NCI-H2029 (cell line): Measurements from ENCODE around the gene TNFSF4.
"Not testable (repeated sequence)": the region's sequence is repeated elsewhere in the genome, so short reads cannot be mapped to it uniquely, and the experiment has no call there.

Experiments
- DNase-seq: peaks from one replicate; lab custom pipeline; 2025; lab: John Stamatoyannopoulos, UW

Gene TNFSF4

GRCh38 chr1:173206816-173207568 lies at the start of gene TNFSF4:
TNFSF4 (minus strand) TSS chr1:173207331; CDS start chr1:173207176, 155 bp downstream.
- no peak for DNase-seq

- no peak for DNase-seq
Measured at GRCh38 chr1:173255214-173255813, 48.2 kb upstream of the TNFSF4 start.

GRCh38 chr1:173253046-173253445 lies 45.9 kb upstream of the TNFSF4 start:
- no peak for DNase-seq

- no peak for DNase-seq
Measured at GRCh38 chr1:173249349-173249748, 42.2 kb upstream of the TNFSF4 start.

- no peak for DNase-seq
Measured at GRCh38 chr1:173248247-173248940, 41.3 kb upstream of the TNFSF4 start.

GRCh38 chr1:173245892-173246291 lies 38.8 kb upstream of the TNFSF4 start:
- no peak for DNase-seq

GRCh38 chr1:173243300-173243699 lies 36.2 kb upstream of the TNFSF4 start:
- no peak for DNase-seq

GRCh38 chr1:173241528-173242347 lies 34.6 kb upstream of the TNFSF4 start:
- no peak for DNase-seq

GRCh38 chr1:173240609-173241008 lies 33.5 kb upstream of the TNFSF4 start:
- no peak for DNase-seq

GRCh38 chr1:173239058-173239457 lies 31.9 kb upstream of the TNFSF4 start:
- no peak for DNase-seq

GRCh38 chr1:173234899-173235298 lies 27.8 kb upstream of the TNFSF4 start:
- DNase-seq, result no peak

- not testable (repeated sequence) for DNase-seq
Measured at GRCh38 chr1:173234434-173234833, 27.3 kb upstream of the TNFSF4 start.

GRCh38 chr1:173229031-173229430 lies 21.9 kb upstream of the TNFSF4 start:
- not testable (repeated sequence) for DNase-seq

GRCh38 chr1:173224949-173225348 lies 17.8 kb upstream of the TNFSF4 start:
- DNase-seq, result no peak

- no peak for DNase-seq
Measured at GRCh38 chr1:173224280-173224892, 17.3 kb upstream of the TNFSF4 start.

- no peak for DNase-seq
Measured at GRCh38 chr1:173223031-173223380, 15.9 kb upstream of the TNFSF4 start.

- no peak for DNase-seq
Measured at GRCh38 chr1:173222149-173223030, 15.3 kb upstream of the TNFSF4 start.

- DNase-seq, result no peak
Measured at GRCh38 chr1:173220157-173220556, 13.0 kb upstream of the TNFSF4 start.

GRCh38 chr1:173213665-173214064 lies 6.5 kb upstream of the TNFSF4 start:
- no peak for DNase-seq

GRCh38 chr1:173212952-173213491 lies 5.9 kb upstream of the TNFSF4 start:
- no peak for DNase-seq
